Lower lobe of right lung (tissue), 2 donors: ENCODE data around the gene HOXB3. TPM values are rescaled to one million over a fixed set of nuclear protein-coding genes. Genes with fewer than 3 reads are reported as not detected.

Experiments
- ATAC-seq, 2 donors: fragments of 200-7000 bp; cut with Tn5 transposase; one replicate each; pipeline ENCODE4 v1.9.1; 2020 to 2022; ENCODE audit warnings: mild to moderate bottlenecking in 2 of 2, moderate library complexity in 2 of 2
- DNase-seq: peaks from one replicate; pipeline ENCODE4 v3.0.0-alpha.2; 2020
- H3K27ac ChIP-seq: fragments of 200-600 bp; one replicate; pipeline ENCODE4 v1.8.0; 2022
- H3K27me3 ChIP-seq: fragments of 200-600 bp; one replicate; pipeline ENCODE4 v1.8.0; 2022; ENCODE audit warnings: low read depth
- H3K36me3 ChIP-seq: fragments of 200-600 bp; one replicate; pipeline ENCODE4 v1.8.0; 2022; ENCODE audit warnings: mild to moderate bottlenecking
- H3K4me1 ChIP-seq: fragments of 200-600 bp; one replicate; pipeline ENCODE4 v1.8.0; 2022
- H3K4me3 ChIP-seq: fragments of 200-600 bp; one replicate; pipeline ENCODE4 v1.8.0; 2022; ENCODE audit warnings: mild to moderate bottlenecking
- H3K9me3 ChIP-seq: fragments of 200-600 bp; one replicate; pipeline ENCODE4 v1.8.0; 2022
- CTCF ChIP-seq: fragments of 200-600 bp; IDR thresholded peaks from one replicate; pipeline ENCODE4 v1.8.0; 2022; ENCODE audit warnings: antibody characterized with exemption, mild to moderate bottlenecking
- intact Hi-C: fragments of 100-400 bp; cut with DNase I; formaldehyde crosslinking; loops from one replicate; pipeline ENCODE4 v1.11.0; 2022
- total RNA-seq: library from RNA; stranded (reverse); fragmentation: NEBNext Ultra II Directional; extraction: Animal tissue kit (Norgen Biotek cat#: 25700); gene quantifications from one replicate; pipeline ENCODE4 v1.2.1, GENCODE V29; 2021
- donor health status: DM: no; HTN: yes; CAD: no; lungs with severe emphysema.

Gene HOXB3
- total RNA-seq, 1 donor from 2014 or later: 11.3 TPM

DNA sequence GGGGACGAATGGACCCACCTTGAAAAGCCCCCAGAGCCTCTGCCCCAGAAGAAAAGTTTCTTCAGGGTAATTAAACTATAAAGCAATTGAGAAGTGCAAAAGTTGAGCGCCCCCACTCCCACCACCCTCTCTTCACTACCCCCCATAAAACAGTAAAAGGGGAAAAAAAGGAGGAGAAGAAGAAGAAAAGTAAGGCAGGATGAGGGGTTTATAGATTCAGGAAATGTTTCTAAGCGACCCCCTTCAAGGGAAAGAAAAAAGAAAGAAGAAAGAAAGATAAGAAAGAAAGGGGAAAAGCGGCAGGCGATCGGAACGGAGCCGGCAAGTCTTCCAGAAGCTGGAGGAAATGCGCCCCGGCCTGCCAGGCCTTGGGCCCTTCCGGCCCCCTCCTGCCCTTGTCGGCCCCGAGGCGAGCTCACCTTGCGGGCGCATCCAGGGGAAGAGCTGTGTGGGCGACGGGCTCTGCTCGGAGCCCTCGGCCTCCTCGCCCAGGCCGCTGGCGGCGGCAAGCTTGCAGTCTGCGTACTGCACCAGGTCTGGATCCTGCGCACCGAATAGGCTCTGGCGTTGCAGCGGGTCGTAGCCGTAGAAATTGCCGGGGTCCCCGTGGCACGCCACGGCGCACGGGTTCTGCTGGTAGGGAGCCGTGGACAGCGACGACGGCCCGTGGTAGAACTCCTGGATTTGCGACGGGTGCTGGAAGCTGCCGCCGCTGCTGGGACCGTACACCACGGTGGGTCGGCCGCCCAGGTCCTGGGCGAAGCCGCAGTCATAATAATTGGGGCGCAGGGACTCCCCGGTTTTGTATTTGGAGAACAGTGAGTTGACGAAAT, 24.0 kb upstream of the HOXB3 start:
- no peaks in the 10 kb centered on the region for H3K36me3 ChIP-seq
- peak overlapping the region; percentile 64 for H3K4me3 ChIP-seq
- H3K4me1 ChIP-seq: peaks cover 42% of the 10 kb centered on the region
- H3K27ac ChIP-seq: no peak overlapping the region
- H3K27me3 ChIP-seq: peaks cover 96% of the 10 kb centered on the region
- DNase-seq (no peak), ATAC-seq (no peak)
- intact Hi-C loops: no loop called here
- H3K9me3 ChIP-seq: no peaks in the 10 kb centered on the region
- TF ChIP-seq CTCF: no peak

DNA sequence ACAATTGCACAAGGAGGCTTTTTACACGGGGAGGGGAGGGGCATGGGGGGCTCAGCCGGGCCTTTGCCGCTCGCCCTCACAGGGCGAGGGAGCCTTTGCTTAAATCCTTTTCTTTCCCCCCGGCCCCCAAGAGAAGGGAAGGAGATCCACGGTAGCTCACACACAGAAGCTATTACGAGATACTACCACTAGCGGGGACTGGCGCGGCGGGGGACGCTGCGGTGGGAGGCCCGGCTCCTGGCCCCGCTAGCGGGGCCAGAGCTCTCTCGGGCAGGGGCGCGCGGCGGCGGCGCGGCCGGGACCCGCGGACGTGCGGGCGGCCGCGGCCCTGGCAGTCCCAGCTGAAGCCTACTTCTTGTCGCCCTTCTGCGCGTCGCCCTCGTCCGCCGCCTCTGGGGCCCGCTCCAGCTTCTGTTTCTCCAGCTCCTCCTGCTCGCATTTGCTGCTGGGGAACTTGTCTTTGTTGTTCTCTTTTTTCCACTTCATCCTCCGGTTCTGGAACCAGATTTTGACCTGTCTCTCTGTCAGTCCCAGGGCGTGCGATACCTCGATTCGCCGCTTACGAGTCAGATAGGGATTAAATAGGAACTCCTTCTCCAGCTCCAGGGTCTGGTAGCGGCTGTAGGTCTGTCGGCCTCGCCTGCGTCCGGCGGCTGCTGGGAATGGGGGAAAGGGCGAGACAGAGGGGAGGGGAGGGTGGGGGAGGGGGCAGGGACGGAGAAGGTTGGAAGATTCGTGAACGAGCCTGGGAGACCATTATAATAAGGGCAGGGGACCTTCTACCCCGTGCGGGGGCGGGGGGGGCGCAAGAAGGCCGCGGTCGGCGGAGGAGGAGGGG, 23.0 kb upstream of the HOXB3 start:
- H3K27ac ChIP-seq: no peak overlapping the region
- H3K4me3 ChIP-seq: peak overlapping the region; percentile 64
- H3K9me3 ChIP-seq: no peaks in the 10 kb centered on the region
- ATAC-seq: no peak
- intact Hi-C loops: no loop called here
- DNase-seq: no peak
- no peaks in the 10 kb centered on the region for H3K36me3 ChIP-seq
- peaks cover 98% of the 10 kb centered on the region for H3K27me3 ChIP-seq
- peaks cover 41% of the 10 kb centered on the region for H3K4me1 ChIP-seq
- no peak for TF ChIP-seq CTCF

- Histone ChIP-seq H3K9me3 (no peaks in the 10 kb centered on the region), H3K27ac (no peak overlapping the region), H3K36me3 (no peaks in the 10 kb centered on the region), H3K4me1 (peaks cover 38% of the 10 kb centered on the region), H3K27me3 (peaks cover 98% of the 10 kb centered on the region), H3K4me3 (peak overlapping the region; percentile 64)
- no peak for DNase-seq
- no peak for ATAC-seq
- intact Hi-C loops: no loop called here
- no peak for TF ChIP-seq CTCF
Observed at GRCh38 chr17:48612456-48612853, 22.4 kb upstream of the HOXB3 start.

GRCh38 chr17:48611681-48612455, 21.8 kb upstream of the HOXB3 start:
- Histone ChIP-seq H3K27ac (no peak overlapping the region), H3K27me3 (peaks cover 98% of the 10 kb centered on the region), H3K4me1 (peaks cover 38% of the 10 kb centered on the region), H3K36me3 (no peaks in the 10 kb centered on the region), H3K9me3 (no peaks in the 10 kb centered on the region), H3K4me3 (peak overlapping the region; percentile 64)
- DNase-seq (no peak), ATAC-seq (no peak)
- no peak for TF ChIP-seq CTCF
- intact Hi-C loops: no loop called here

DNA sequence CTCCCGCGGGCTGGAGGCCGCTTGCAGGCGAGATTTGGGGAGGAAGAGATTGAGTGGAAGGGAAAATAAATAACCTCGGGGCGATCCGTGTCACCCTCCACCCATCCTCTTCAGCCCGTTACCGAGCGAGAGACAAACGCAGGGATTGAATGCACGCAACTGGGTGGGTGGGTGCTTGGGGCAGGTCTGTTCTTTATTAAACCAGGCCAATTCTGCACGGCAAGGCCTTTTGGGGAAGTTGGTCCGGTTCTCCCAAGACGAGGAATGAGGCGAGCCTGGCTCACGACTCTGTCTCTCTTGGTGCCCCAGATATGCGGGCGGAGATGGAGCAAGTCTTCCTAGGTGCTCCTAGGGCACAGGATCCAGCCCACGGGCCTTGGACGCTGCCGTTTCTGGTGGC, 21.2 kb upstream of the HOXB3 start:
- H3K27ac ChIP-seq: peak overlapping the region; percentile 66
- H3K4me1 ChIP-seq: peaks cover 38% of the 10 kb centered on the region
- H3K27me3 ChIP-seq: peaks cover 98% of the 10 kb centered on the region
- no peak for TF ChIP-seq CTCF
- ATAC-seq (peak in 1 of 2 donors; percentile 25), DNase-seq (no peak)
- no peaks in the 10 kb centered on the region for H3K36me3 ChIP-seq
- H3K4me3 ChIP-seq: peak overlapping the region; percentile 64
- H3K9me3 ChIP-seq: no peaks in the 10 kb centered on the region
- intact Hi-C loops: no loop called here
